ENCODE data around the gene BARX1. TPM values are rescaled to one million over a fixed set of nuclear protein-coding genes. Genes with fewer than 3 reads are reported as not detected.

Gene BARX1
- total RNA-seq, 1 donor from 2014 or later: 11.8 TPM

DNA sequence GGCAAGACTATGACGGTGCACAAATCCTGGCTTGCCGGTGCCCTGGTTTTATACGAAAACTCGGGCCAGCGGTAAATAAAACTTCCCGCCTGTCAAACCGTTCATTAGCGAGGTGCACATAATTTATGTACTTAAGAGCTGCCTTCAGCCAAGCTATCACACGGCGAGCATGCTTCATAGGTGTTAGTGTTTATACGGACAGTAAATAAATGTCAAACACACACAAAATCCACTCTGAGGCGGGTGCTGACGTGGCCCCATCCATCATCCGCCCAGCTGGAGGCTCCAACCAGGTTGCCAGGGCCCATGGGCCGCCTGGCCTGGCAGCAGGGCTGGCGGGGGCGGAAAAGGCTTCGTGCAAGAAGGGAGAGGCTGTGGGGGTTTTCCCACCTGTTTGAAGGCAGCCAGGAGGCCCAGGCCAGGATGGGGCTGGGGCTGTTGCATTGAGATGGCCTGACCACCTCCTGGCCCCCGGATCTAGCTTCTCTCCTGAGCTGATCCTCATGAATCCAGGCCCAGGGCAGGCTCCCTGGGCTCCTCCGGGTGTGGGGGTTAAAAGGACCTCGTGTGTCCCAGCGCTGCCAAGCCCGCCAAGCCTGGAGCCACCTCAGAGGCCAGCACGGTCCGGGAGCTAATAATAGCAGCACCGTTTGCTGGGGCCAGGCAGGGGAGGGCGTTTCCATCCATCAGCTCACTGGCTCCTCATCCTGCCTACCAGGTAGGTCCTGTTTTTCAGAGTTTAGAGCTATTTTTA lies 43.2 kb downstream of the BARX1 start:
- TF ChIP-seq, protein P1, sequence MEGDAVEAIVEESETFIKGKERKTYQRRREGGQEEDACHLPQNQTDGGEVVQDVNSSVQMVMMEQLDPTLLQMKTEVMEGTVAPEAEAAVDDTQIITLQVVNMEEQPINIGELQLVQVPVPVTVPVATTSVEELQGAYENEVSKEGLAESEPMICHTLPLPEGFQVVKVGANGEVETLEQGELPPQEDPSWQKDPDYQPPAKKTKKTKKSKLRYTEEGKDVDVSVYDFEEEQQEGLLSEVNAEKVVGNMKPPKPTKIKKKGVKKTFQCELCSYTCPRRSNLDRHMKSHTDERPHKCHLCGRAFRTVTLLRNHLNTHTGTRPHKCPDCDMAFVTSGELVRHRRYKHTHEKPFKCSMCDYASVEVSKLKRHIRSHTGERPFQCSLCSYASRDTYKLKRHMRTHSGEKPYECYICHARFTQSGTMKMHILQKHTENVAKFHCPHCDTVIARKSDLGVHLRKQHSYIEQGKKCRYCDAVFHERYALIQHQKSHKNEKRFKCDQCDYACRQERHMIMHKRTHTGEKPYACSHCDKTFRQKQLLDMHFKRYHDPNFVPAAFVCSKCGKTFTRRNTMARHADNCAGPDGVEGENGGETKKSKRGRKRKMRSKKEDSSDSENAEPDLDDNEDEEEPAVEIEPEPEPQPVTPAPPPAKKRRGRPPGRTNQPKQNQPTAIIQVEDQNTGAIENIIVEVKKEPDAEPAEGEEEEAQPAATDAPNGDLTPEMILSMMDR (conservative IDR thresholded peaks at IDR 0.05): no peak
- no peaks in the 10 kb centered on the region for H3K36me3 Mint-ChIP-seq
- no peak for DNase-seq (ENCODE audit: extremely low spot score, unreplicated experiment)
- H3K27ac Mint-ChIP-seq: peak overlapping the region; percentile 84
- H3K4me1 Mint-ChIP-seq (ENCODE audit: unreplicated experiment): peaks cover 18% of the 10 kb centered on the region
- H3K27me3 Mint-ChIP-seq: peaks cover 4% of the 10 kb centered on the region
- H3K4me3 Mint-ChIP-seq: peak overlapping the region; percentile 49
- no peaks in the 10 kb centered on the region for H3K9me3 Mint-ChIP-seq

DNA sequence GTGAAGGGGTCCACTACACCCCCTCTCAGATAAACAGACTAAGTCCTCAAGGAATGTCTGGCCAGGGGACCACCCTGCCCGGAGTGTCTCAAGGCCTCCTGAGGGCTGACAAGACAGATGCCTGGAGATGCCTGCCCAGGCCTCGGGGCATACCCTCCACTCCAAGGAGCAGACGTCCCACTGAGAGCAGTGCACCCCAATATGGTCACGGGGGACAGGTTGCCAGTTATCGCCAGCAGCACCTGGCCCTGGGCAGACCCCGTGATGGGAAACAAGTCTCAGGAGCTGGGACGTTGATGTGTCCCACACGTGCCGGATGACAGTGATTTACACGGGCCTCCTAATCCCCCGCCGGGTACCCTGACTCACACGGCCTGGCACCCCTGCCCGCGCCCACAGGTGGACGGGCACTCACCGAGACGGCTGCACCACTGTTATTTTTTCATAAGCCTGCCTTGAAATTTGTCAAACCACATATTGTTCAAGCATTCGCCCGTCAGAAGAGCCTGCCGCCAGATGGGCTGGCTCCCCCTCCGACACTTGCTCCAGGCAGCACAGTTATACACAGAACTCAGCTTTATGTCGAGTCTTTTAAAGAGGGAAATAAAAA lies 43.9 kb downstream of the BARX1 start:
- peaks cover 24% of the 10 kb centered on the region for H3K4me1 Mint-ChIP-seq (ENCODE audit: unreplicated experiment)
- TF ChIP-seq, protein P1 (conservative IDR thresholded peaks at IDR 0.05): no peak
- H3K4me3 Mint-ChIP-seq: no peak overlapping the region
- H3K27me3 Mint-ChIP-seq: peaks cover 8% of the 10 kb centered on the region
- DNase-seq (ENCODE audit: extremely low spot score, unreplicated experiment): no peak
- peak overlapping the region; percentile 77 for H3K27ac Mint-ChIP-seq
- H3K36me3 Mint-ChIP-seq: no peaks in the 10 kb centered on the region
- H3K9me3 Mint-ChIP-seq: peaks cover 3% of the 10 kb centered on the region

- H3K4me1 Mint-ChIP-seq (ENCODE audit: unreplicated experiment): peaks cover 23% of the 10 kb centered on the region
- H3K36me3 Mint-ChIP-seq: no peaks in the 10 kb centered on the region
- H3K4me3 Mint-ChIP-seq: no peak overlapping the region
- peaks cover 11% of the 10 kb centered on the region for H3K27me3 Mint-ChIP-seq
- TF ChIP-seq, protein P1 (conservative IDR thresholded peaks at IDR 0.05): no peak
- DNase-seq (ENCODE audit: extremely low spot score, unreplicated experiment): no peak
- H3K9me3 Mint-ChIP-seq: peaks cover 5% of the 10 kb centered on the region
- H3K27ac Mint-ChIP-seq: no peak overlapping the region
Observed at GRCh38 chr9:93910598-93910997, 44.6 kb downstream of the BARX1 start.

GRCh38 chr9:93910196-93910595 lies 45.0 kb downstream of the BARX1 start:
- Mint-ChIP-seq H3K27ac (no peak overlapping the region), H3K4me3 (no peak overlapping the region), H3K36me3 (no peaks in the 10 kb centered on the region), H3K9me3 (peaks cover 5% of the 10 kb centered on the region), H3K4me1 (ENCODE audit: unreplicated experiment) (peaks cover 23% of the 10 kb centered on the region), H3K27me3 (peaks cover 11% of the 10 kb centered on the region)
- TF ChIP-seq, protein P1 (conservative IDR thresholded peaks at IDR 0.05): no peak
- DNase-seq (ENCODE audit: extremely low spot score, unreplicated experiment): no peak

GRCh38 chr9:93909242-93909616 lies 45.9 kb downstream of the BARX1 start:
- Mint-ChIP-seq H3K4me1 (ENCODE audit: unreplicated experiment) (peaks cover 23% of the 10 kb centered on the region), H3K27ac (peak overlapping the region; percentile 37), H3K9me3 (peaks cover 5% of the 10 kb centered on the region), H3K27me3 (peaks cover 14% of the 10 kb centered on the region), H3K4me3 (peak overlapping the region; percentile 58), H3K36me3 (no peaks in the 10 kb centered on the region)
- DNase-seq (ENCODE audit: extremely low spot score, unreplicated experiment): no peak
- TF ChIP-seq, protein P1 (conservative IDR thresholded peaks at IDR 0.05): peak; percentile 42
